RWPE2 (cell line): ENCODE results near the gene PSRC1.

Source experiments
- ATAC-seq: fragments of 200-7000 bp; cut with Tn5 transposase; 3 replicates; pipeline ENCODE4 v1.9.1; 2021; ENCODE audit warnings: low read depth
- DNase-seq: peaks from one replicate; pipeline ENCODE4 v3.0.0-alpha.2; 2020; ENCODE audit warnings: low spot score
- H3K27ac ChIP-seq: fragments of 450-650 bp; 2 replicates; pipeline ENCODE4 v1.5.1; 2017; ENCODE audit warnings: mild to moderate bottlenecking; ENCODE audit not compliant: poor library complexity, severe bottlenecking
- H3K27me3 ChIP-seq: fragments of 250-450 bp; sonication (Bioruptor Pico); 2 replicates; pipeline ENCODE4 v1.5.1; 2021; ENCODE audit warnings: mild to moderate bottlenecking, moderate library complexity; ENCODE audit not compliant: insufficient read depth, poor library complexity, severe bottlenecking
- H3K36me3 ChIP-seq: fragments of 250-450 bp; sonication (Bioruptor Pico); 2 replicates; pipeline ENCODE4 v1.5.1; 2020; ENCODE audit warnings: low read depth, mild to moderate bottlenecking, moderate library complexity
- H3K4me1 ChIP-seq: fragments of 250-450 bp; sonication (Bioruptor Pico); 2 replicates; pipeline ENCODE4 v1.5.1; 2021; ENCODE audit warnings: mild to moderate bottlenecking, moderate library complexity; ENCODE audit not compliant: insufficient read depth, poor library complexity, severe bottlenecking
- H3K4me3 ChIP-seq: fragments of 250-450 bp; sonication (Bioruptor Pico); 2 replicates; pipeline ENCODE4 v1.5.1; 2021; ENCODE audit warnings: mild to moderate bottlenecking, moderate library complexity; ENCODE audit not compliant: severe bottlenecking
- H3K9me3 ChIP-seq: fragments of 250-450 bp; sonication (Bioruptor Pico); 2 replicates; pipeline ENCODE4 v1.5.1; 2021; ENCODE audit warnings: mild to moderate bottlenecking, moderate library complexity; ENCODE audit not compliant: severe bottlenecking
- TF ChIP-seq, protein P1 (sequence below): fragments of 450-650 bp; IDR thresholded peaks from one replicate; pipeline ENCODE4 v1.5.1; 2017; ENCODE audit warnings: mild to moderate bottlenecking, moderate library complexity; ENCODE audit not compliant: poor library complexity, severe bottlenecking

Gene PSRC1

DNA sequence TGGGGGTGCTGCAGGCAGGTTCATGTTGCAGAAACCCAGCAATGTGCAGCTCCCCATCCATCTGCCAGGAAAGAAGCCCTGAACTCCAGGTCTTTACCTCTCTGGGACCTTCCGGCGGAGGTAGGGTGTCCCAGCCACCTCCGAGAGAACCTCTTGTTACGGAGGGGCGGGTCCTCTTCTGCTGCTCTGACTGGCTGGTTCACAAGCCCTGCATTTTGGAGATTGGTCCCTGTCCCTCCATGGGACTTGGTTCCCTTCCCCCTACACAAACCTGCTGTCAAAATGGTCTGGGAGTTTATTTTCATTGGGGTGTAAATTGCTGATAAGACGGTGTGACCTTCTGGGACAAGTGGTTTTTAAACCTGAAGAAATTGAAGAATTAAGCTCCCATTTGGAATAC is 41.6 kb downstream of the PSRC1 start:
- no peak for DNase-seq
- Histone ChIP-seq H3K36me3 (peaks cover 29% of the 10 kb centered on the region), H3K4me3 (no peak overlapping the region), H3K27me3 (no peaks in the 10 kb centered on the region), H3K9me3 (no peaks in the 10 kb centered on the region), H3K4me1 (peaks cover 22% of the 10 kb centered on the region), H3K27ac (peak overlapping the region; percentile 92)
- no peak for ATAC-seq
- TF ChIP-seq, protein P1, sequence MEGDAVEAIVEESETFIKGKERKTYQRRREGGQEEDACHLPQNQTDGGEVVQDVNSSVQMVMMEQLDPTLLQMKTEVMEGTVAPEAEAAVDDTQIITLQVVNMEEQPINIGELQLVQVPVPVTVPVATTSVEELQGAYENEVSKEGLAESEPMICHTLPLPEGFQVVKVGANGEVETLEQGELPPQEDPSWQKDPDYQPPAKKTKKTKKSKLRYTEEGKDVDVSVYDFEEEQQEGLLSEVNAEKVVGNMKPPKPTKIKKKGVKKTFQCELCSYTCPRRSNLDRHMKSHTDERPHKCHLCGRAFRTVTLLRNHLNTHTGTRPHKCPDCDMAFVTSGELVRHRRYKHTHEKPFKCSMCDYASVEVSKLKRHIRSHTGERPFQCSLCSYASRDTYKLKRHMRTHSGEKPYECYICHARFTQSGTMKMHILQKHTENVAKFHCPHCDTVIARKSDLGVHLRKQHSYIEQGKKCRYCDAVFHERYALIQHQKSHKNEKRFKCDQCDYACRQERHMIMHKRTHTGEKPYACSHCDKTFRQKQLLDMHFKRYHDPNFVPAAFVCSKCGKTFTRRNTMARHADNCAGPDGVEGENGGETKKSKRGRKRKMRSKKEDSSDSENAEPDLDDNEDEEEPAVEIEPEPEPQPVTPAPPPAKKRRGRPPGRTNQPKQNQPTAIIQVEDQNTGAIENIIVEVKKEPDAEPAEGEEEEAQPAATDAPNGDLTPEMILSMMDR, result no peak

DNA sequence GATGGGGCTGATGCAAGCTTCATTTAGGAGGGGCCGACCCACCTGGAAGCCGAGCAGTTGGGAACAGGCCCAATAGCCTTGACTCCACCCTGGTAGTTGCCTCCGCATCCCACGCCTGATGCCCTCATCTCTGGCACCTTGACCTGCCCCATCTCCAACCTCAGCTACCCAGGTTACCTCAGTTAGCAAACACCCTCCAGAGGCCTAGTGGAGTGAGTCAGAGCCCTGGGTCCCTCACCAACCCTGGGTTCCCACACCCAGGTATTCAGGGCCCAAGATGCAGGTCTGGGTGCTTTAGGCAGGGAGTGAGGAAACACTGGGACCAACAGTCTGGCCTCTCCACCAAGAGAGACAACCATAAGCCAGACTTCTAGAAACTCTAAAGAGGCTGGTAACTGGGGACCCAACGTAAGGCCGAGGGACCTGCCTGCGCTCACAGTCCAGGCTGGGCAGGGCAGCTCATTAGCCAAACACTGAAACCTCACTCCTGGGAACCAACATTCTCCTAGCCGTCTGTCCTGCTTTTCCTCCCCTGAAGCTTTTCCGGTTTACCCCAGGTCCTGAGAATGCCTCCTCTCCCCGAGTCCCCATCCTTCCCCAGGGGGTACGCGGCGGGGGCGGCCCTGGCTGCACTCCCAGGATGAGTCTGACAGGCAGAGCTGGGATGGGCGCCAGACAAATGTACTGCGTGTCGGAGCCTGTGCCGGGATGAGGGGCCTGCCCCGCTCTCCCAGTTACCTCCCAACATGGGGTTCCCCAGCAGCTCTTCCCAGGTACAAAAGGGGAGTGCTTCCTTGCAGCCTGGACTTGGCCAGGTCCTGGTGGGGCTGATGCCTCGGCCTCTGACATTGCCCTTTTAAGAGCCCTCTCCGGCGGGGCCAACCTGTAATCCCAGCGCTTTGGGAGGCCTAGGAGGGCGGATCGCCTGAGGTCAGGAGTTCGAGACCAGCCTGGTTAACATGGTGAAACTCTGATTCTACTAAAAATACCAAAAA is 42.5 kb downstream of the PSRC1 start:
- DNase-seq (peak; percentile 97), ATAC-seq (peak; percentile 78)
- TF ChIP-seq, protein P1, result no peak
- no peaks in the 10 kb centered on the region for H3K27me3 ChIP-seq
- H3K9me3 ChIP-seq, result no peaks in the 10 kb centered on the region
- peaks cover 22% of the 10 kb centered on the region for H3K4me1 ChIP-seq
- no peak overlapping the region for H3K4me3 ChIP-seq
- H3K27ac ChIP-seq, result peak overlapping the region; percentile 92
- H3K36me3 ChIP-seq, result peaks cover 38% of the 10 kb centered on the region

DNA sequence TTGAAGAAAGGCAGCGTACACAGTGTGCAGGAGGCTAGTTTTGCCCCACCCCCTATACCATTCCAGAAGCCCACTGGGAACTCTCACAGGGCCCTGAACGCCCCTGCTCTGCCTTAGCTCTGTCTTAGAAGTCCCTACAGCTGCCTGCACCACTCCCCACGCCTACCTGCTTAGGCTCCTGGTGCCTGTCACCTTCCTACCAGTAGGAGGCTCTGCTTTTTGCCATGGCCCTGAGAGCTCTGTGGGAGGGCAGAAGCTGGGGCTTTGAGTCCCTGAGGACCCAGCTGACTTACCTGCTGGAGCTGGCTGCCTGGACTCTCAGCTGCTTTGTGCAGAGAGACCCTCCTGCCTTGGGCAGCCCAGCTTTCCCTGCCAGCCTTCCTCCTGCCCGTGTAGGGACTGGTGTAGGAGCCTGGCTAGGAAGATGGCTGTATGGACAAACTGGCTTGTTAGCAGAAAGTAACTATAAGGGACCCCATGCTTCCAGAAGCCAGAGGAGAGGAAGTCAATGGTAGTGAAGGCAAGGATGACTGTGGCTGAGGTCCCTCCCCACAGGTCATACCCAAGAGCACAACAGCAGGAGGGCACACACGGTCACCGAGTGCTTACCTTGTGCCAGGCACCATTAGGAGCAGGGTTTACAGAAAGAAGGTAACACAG is 43.4 kb downstream of the PSRC1 start:
- peak overlapping the region; percentile 92 for H3K27ac ChIP-seq
- no peaks in the 10 kb centered on the region for H3K9me3 ChIP-seq
- no peak for DNase-seq
- peaks cover 22% of the 10 kb centered on the region for H3K4me1 ChIP-seq
- H3K4me3 ChIP-seq, result no peak overlapping the region
- TF ChIP-seq, protein P1, result peak; percentile 25
- H3K27me3 ChIP-seq, result no peaks in the 10 kb centered on the region
- H3K36me3 ChIP-seq, result peaks cover 47% of the 10 kb centered on the region
- ATAC-seq, result 0 out of 3 replicates have a peak, but pooled peaks have one; percentile 3

DNA sequence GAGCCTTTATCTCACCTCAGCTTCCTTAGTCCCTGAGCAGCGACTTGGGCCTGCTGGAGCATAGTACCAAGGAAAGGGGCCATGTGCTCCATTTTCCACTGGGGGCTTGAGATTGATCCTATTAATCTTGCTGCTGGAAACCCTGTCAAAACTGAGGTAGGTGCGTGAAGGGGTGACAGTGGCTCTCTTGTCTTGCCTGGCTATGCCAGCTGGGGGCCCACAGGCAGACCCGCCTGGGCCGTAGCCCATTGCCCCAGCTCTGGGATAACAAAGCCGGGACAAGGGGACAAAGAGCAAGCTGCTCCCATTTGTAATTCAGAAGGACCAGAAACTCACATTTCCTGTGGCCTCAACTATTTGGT is 43.9 kb downstream of the PSRC1 start:
- H3K9me3 ChIP-seq, result no peaks in the 10 kb centered on the region
- no peak overlapping the region for H3K4me3 ChIP-seq
- H3K27ac ChIP-seq, result peak overlapping the region; percentile 92
- ATAC-seq (no peak), DNase-seq (no peak)
- TF ChIP-seq, protein P1, result no peak
- peaks cover 52% of the 10 kb centered on the region for H3K36me3 ChIP-seq
- H3K27me3 ChIP-seq, result no peaks in the 10 kb centered on the region
- H3K4me1 ChIP-seq, result peaks cover 22% of the 10 kb centered on the region

DNA sequence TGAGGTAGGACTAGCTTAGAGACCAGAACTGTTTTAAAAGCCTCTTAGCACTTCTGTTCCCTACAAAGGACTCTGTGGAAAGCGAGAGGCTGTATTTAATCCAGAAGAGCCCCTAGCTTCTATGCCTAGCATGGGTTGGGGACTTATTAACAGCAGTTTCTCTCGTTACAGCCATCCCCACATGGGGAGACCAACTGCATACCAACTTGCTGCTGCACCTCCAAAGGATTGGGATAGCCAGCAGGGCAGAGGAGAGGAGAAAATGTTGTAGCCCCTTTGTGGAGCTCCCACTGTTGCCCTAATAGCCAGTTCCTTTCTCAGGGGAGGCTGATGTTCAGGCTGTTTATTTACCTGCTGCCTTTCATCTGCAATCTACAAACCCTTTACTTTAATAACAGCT is 44.6 kb downstream of the PSRC1 start:
- peaks cover 57% of the 10 kb centered on the region for H3K36me3 ChIP-seq

More for the DNA sequence above, 44.6 kb downstream of the PSRC1 start:
- Histone ChIP-seq H3K27ac (peak overlapping the region; percentile 92), H3K4me1 (peaks cover 22% of the 10 kb centered on the region), H3K9me3 (no peaks in the 10 kb centered on the region), H3K4me3 (no peak overlapping the region), H3K27me3 (no peaks in the 10 kb centered on the region)
- TF ChIP-seq, protein P1, result no peak
- no peak for DNase-seq
- no peak for ATAC-seq
